ENCODE data around the gene RELN.

RELN gene

GRCh38 chr7:103715376-103716120 lies 273.9 kb downstream of the RELN start:
- no peak overlapping the region for H3K27ac ChIP-seq (ENCODE audit: insufficient read depth in 1 of 2, low read depth in 1 of 2, low read length in 2 of 2, poor library complexity in 1 of 2, severe bottlenecking in 2 of 2)
- no peaks in the 10 kb centered on the region for H3K36me3 ChIP-seq (ENCODE audit: control insufficient read depth in 4 of 4, insufficient read depth in 4 of 4, low read length in 3 of 4)
- H3K4me3 ChIP-seq (ENCODE audit: control insufficient read depth in 1 of 7, extremely low read depth in 1 of 7, insufficient read depth in 4 of 7, low read depth in 2 of 7, low read length in 6 of 7), result no peak overlapping the region
- H3K27me3 ChIP-seq (replicated peaks in 2 of 5; ENCODE audit: control insufficient read depth in 4 of 5, insufficient read depth in 5 of 5, low read length in 4 of 5), result peaks cover 0 to 2% (median 0%) of the 10 kb centered on the region in 5 experiments
- ChIA-PET POLR2A (no interaction called here), CTCF (no interaction called here)
- no peak for DNase-seq
- H3K9me3 ChIP-seq (ENCODE audit: control extremely low read depth in 1 of 5, control insufficient read depth in 4 of 5, insufficient read depth in 2 of 5, low read depth in 1 of 5, low read length in 4 of 5), result no peaks in the 10 kb centered on the region
- WGBS (ENCODE audit: insufficient coverage), result 100% methylated on average over 2 of the region's 4 CpGs
- H3K4me1 ChIP-seq (ENCODE audit: control extremely low read depth in 1 of 4, control insufficient read depth in 4 of 4, insufficient read depth in 4 of 4, low read length in 3 of 4), result no peaks in the 10 kb centered on the region

GRCh38 chr7:103714376-103714927 lies 275.0 kb downstream of the RELN start:
- POLR2A ChIA-PET, result no interaction called here
- H3K4me1 ChIP-seq (ENCODE audit: control extremely low read depth in 1 of 4, control insufficient read depth in 4 of 4, insufficient read depth in 4 of 4, low read length in 3 of 4), result no peaks in the 10 kb centered on the region
- no peak overlapping the region for H3K4me3 ChIP-seq (ENCODE audit: control insufficient read depth in 1 of 7, extremely low read depth in 1 of 7, insufficient read depth in 4 of 7, low read depth in 2 of 7, low read length in 6 of 7)
- 87% methylated on average over 7 of the region's 9 CpGs for WGBS (ENCODE audit: insufficient coverage)
- no peak overlapping the region for H3K27ac ChIP-seq (ENCODE audit: insufficient read depth in 1 of 2, low read depth in 1 of 2, low read length in 2 of 2, poor library complexity in 1 of 2, severe bottlenecking in 2 of 2)
- no peaks in the 10 kb centered on the region for H3K36me3 ChIP-seq (ENCODE audit: control insufficient read depth in 4 of 4, insufficient read depth in 4 of 4, low read length in 3 of 4)
- no peak for DNase-seq
- H3K9me3 ChIP-seq (ENCODE audit: control extremely low read depth in 1 of 5, control insufficient read depth in 4 of 5, insufficient read depth in 2 of 5, low read depth in 1 of 5, low read length in 4 of 5), result no peaks in the 10 kb centered on the region
- CTCF ChIA-PET, result no interaction called here
- no peaks in the 10 kb centered on the region for H3K27me3 ChIP-seq (replicated peaks in 2 of 5; ENCODE audit: control insufficient read depth in 4 of 5, insufficient read depth in 5 of 5, low read length in 4 of 5)

GRCh38 chr7:103712991-103713778 lies 276.3 kb downstream of the RELN start:
- no peaks in the 10 kb centered on the region for H3K36me3 ChIP-seq (ENCODE audit: control insufficient read depth in 4 of 4, insufficient read depth in 4 of 4, low read length in 3 of 4)
- POLR2A ChIA-PET, result no interaction called here
- no peak overlapping the region for H3K27ac ChIP-seq (ENCODE audit: insufficient read depth in 1 of 2, low read depth in 1 of 2, low read length in 2 of 2, poor library complexity in 1 of 2, severe bottlenecking in 2 of 2)
- CTCF ChIA-PET, result no interaction called here
- DNase-seq, result no peak
- H3K27me3 ChIP-seq (replicated peaks in 2 of 5; ENCODE audit: control insufficient read depth in 4 of 5, insufficient read depth in 5 of 5, low read length in 4 of 5), result no peaks in the 10 kb centered on the region
- no peaks in the 10 kb centered on the region for H3K9me3 ChIP-seq (ENCODE audit: control extremely low read depth in 1 of 5, control insufficient read depth in 4 of 5, insufficient read depth in 2 of 5, low read depth in 1 of 5, low read length in 4 of 5)
- H3K4me3 ChIP-seq (ENCODE audit: control insufficient read depth in 1 of 7, extremely low read depth in 1 of 7, insufficient read depth in 4 of 7, low read depth in 2 of 7, low read length in 6 of 7), result no peak overlapping the region
- WGBS (ENCODE audit: insufficient coverage), result 100% methylated on average over 3 of the region's 4 CpGs
- no peaks in the 10 kb centered on the region for H3K4me1 ChIP-seq (ENCODE audit: control extremely low read depth in 1 of 4, control insufficient read depth in 4 of 4, insufficient read depth in 4 of 4, low read length in 3 of 4)

- CTCF ChIA-PET, result no interaction called here
- Histone ChIP-seq H3K27me3 (replicated peaks in 2 of 5; ENCODE audit: control insufficient read depth in 4 of 5, insufficient read depth in 5 of 5, low read length in 4 of 5) (no peaks in the 10 kb centered on the region), H3K9me3 (ENCODE audit: control extremely low read depth in 1 of 5, control insufficient read depth in 4 of 5, insufficient read depth in 2 of 5, low read depth in 1 of 5, low read length in 4 of 5) (no peaks in the 10 kb centered on the region), H3K27ac (ENCODE audit: insufficient read depth in 1 of 2, low read depth in 1 of 2, low read length in 2 of 2, poor library complexity in 1 of 2, severe bottlenecking in 2 of 2) (no peak overlapping the region), H3K36me3 (ENCODE audit: control insufficient read depth in 4 of 4, insufficient read depth in 4 of 4, low read length in 3 of 4) (no peaks in the 10 kb centered on the region), H3K4me3 (ENCODE audit: control insufficient read depth in 1 of 7, extremely low read depth in 1 of 7, insufficient read depth in 4 of 7, low read depth in 2 of 7, low read length in 6 of 7) (no peak overlapping the region), H3K4me1 (ENCODE audit: control extremely low read depth in 1 of 4, control insufficient read depth in 4 of 4, insufficient read depth in 4 of 4, low read length in 3 of 4) (no peaks in the 10 kb centered on the region)
- 69% methylated on average over 2 of the region's 4 CpGs for WGBS (ENCODE audit: insufficient coverage)
- no peak for DNase-seq
- POLR2A ChIA-PET, result no interaction called here
These were observed 278.0 kb downstream of the RELN start for GRCh38 chr7:103711413-103711812.

GRCh38 chr7:103710247-103710646 lies 279.2 kb downstream of the RELN start:
- POLR2A ChIA-PET, result no interaction called here
- no CpG with 5 or more reads among the region's 2 CpGs for WGBS (ENCODE audit: insufficient coverage)
- no peak overlapping the region for H3K27ac ChIP-seq (ENCODE audit: insufficient read depth in 1 of 2, low read depth in 1 of 2, low read length in 2 of 2, poor library complexity in 1 of 2, severe bottlenecking in 2 of 2)
- no peak overlapping the region for H3K4me3 ChIP-seq (ENCODE audit: control insufficient read depth in 1 of 7, extremely low read depth in 1 of 7, insufficient read depth in 4 of 7, low read depth in 2 of 7, low read length in 6 of 7)
- H3K27me3 ChIP-seq (replicated peaks in 2 of 5; ENCODE audit: control insufficient read depth in 4 of 5, insufficient read depth in 5 of 5, low read length in 4 of 5), result no peaks in the 10 kb centered on the region
- no peaks in the 10 kb centered on the region for H3K4me1 ChIP-seq (ENCODE audit: control extremely low read depth in 1 of 4, control insufficient read depth in 4 of 4, insufficient read depth in 4 of 4, low read length in 3 of 4)
- no peaks in the 10 kb centered on the region for H3K36me3 ChIP-seq (ENCODE audit: control insufficient read depth in 4 of 4, insufficient read depth in 4 of 4, low read length in 3 of 4)
- no peaks in the 10 kb centered on the region for H3K9me3 ChIP-seq (ENCODE audit: control extremely low read depth in 1 of 5, control insufficient read depth in 4 of 5, insufficient read depth in 2 of 5, low read depth in 1 of 5, low read length in 4 of 5)
- no peak for DNase-seq
- CTCF ChIA-PET, result no interaction called here

- H3K4me1 ChIP-seq (ENCODE audit: control extremely low read depth in 1 of 4, control insufficient read depth in 4 of 4, insufficient read depth in 4 of 4, low read length in 3 of 4), result no peaks in the 10 kb centered on the region
- ChIA-PET CTCF (no interaction called here), POLR2A (no interaction called here)
- H3K4me3 ChIP-seq (ENCODE audit: control insufficient read depth in 1 of 7, extremely low read depth in 1 of 7, insufficient read depth in 4 of 7, low read depth in 2 of 7, low read length in 6 of 7), result no peak overlapping the region
- DNase-seq, result no peak
- H3K27ac ChIP-seq (ENCODE audit: insufficient read depth in 1 of 2, low read depth in 1 of 2, low read length in 2 of 2, poor library complexity in 1 of 2, severe bottlenecking in 2 of 2), result no peak overlapping the region
- no peaks in the 10 kb centered on the region for H3K27me3 ChIP-seq (replicated peaks in 2 of 5; ENCODE audit: control insufficient read depth in 4 of 5, insufficient read depth in 5 of 5, low read length in 4 of 5)
- no CpG with 5 or more reads among the region's 1 CpG for whole genome bisulfite sequencing (ENCODE audit: insufficient coverage)
- H3K9me3 ChIP-seq (ENCODE audit: control extremely low read depth in 1 of 5, control insufficient read depth in 4 of 5, insufficient read depth in 2 of 5, low read depth in 1 of 5, low read length in 4 of 5), result no peaks in the 10 kb centered on the region
- H3K36me3 ChIP-seq (ENCODE audit: control insufficient read depth in 4 of 4, insufficient read depth in 4 of 4, low read length in 3 of 4), result no peaks in the 10 kb centered on the region
These were observed 282.7 kb downstream of the RELN start for GRCh38 chr7:103706805-103707204.

- H3K4me1 ChIP-seq (ENCODE audit: control extremely low read depth in 1 of 4, control insufficient read depth in 4 of 4, insufficient read depth in 4 of 4, low read length in 3 of 4), result no peaks in the 10 kb centered on the region
- no peaks in the 10 kb centered on the region for H3K36me3 ChIP-seq (ENCODE audit: control insufficient read depth in 4 of 4, insufficient read depth in 4 of 4, low read length in 3 of 4)
- H3K9me3 ChIP-seq (ENCODE audit: control extremely low read depth in 1 of 5, control insufficient read depth in 4 of 5, insufficient read depth in 2 of 5, low read depth in 1 of 5, low read length in 4 of 5), result no peaks in the 10 kb centered on the region
- H3K27ac ChIP-seq (ENCODE audit: insufficient read depth in 1 of 2, low read depth in 1 of 2, low read length in 2 of 2, poor library complexity in 1 of 2, severe bottlenecking in 2 of 2), result no peak overlapping the region
- no peaks in the 10 kb centered on the region for H3K27me3 ChIP-seq (replicated peaks in 2 of 5; ENCODE audit: control insufficient read depth in 4 of 5, insufficient read depth in 5 of 5, low read length in 4 of 5)
- ChIA-PET CTCF (no interaction called here), POLR2A (no interaction called here)
- no peak overlapping the region for H3K4me3 ChIP-seq (ENCODE audit: control insufficient read depth in 1 of 7, extremely low read depth in 1 of 7, insufficient read depth in 4 of 7, low read depth in 2 of 7, low read length in 6 of 7)
- DNase-seq, result no peak
- no CpG with 5 or more reads among the region's 3 CpGs for WGBS (ENCODE audit: insufficient coverage)
These were observed 283.9 kb downstream of the RELN start for GRCh38 chr7:103705542-103705941.
